A549 (cell line): ENCODE measurements around the gene SSR3. TPM values are rescaled to one million over a fixed set of nuclear protein-coding genes. Genes with fewer than 3 reads are reported as not detected.

Source experiments
- polyA plus RNA-seq, 4 experiments: library from polyadenylated mRNA; depleted of rRNA in 3 of 4; stranded (reverse); fragments of >200 nt; fragmentation: RNase III in 1 of 4; extraction: RNeasy Plus Mini Kit Qiagen cat#74134 plus additional on column Dnase treatment in 1 of 4; gene quantifications; 2 replicates in 3 of 4; 3 replicates in 1 of 4; pipeline ENCODE4 v1.2.3, GENCODE V29; 2011 to 2017

SSR3 gene
- polyA plus RNA-seq, 2 of the 4 experiments (the other 2 are of a cell fraction), result 154 to 187 TPM

Other genes with a start within 250 kb of the SSR3 start
- 16.5 and 16.7 TPM in 2 replicates for gene TIPARP, start 119.5 kb upstream of the SSR3 start, polyA plus RNA-seq (2011; rRNA removed)
- gene TIPARP, start 119.5 kb upstream of the SSR3 start, polyA plus RNA-seq (2017; fragmentation: RNase III; extraction: RNeasy Plus Mini Kit Qiagen cat#74134 plus additional on column Dnase treatment), result 11.8 to 13.8 TPM (median 13.3 TPM) in 3 replicates